T-helper 2 cell (primary cell): ENCODE measurements around the gene CHAC1.
"Not testable (repeated sequence)": the region's sequence is repeated elsewhere in the genome, so short reads cannot be mapped to it uniquely, and the experiment has no call there.

ENCODE experiments used
- DNase-seq, 5 experiments: peaks; one replicate each; pipeline versions ENCODE4 v3.0.0 to v3.0.0-alpha.2; 2012 to 2022

The CHAC1 gene

GRCh38 chr15:40938536-40938870 lies 14.8 kb upstream of the CHAC1 start:
- DNase-seq: no peak

GRCh38 chr15:40940296-40940801 lies 12.9 kb upstream of the CHAC1 start:
- no peak for DNase-seq

- DNase-seq: no peak
Observed at GRCh38 chr15:40941068-40941527, 12.2 kb upstream of the CHAC1 start.

GRCh38 chr15:40941528-40942336 lies 11.5 kb upstream of the CHAC1 start:
- DNase-seq: peak; percentile 41 to 66 (median 57)

GRCh38 chr15:40942337-40942854 lies 10.9 kb upstream of the CHAC1 start:
- DNase-seq: no peak

GRCh38 chr15:40942878-40943277 lies 10.4 kb upstream of the CHAC1 start:
- DNase-seq: no peak

GRCh38 chr15:40943764-40944365 lies 9.4 kb upstream of the CHAC1 start:
- DNase-seq: no peak

GRCh38 chr15:40944510-40945296 lies 8.6 kb upstream of the CHAC1 start:
- DNase-seq: no peak

GRCh38 chr15:40948706-40949473 lies 4.4 kb upstream of the CHAC1 start:
- DNase-seq: no peak

- no peak for DNase-seq
Observed at GRCh38 chr15:40949756-40950207, 3.5 kb upstream of the CHAC1 start.

GRCh38 chr15:40951764-40952163 lies 1.5 kb upstream of the CHAC1 start:
- no peak for DNase-seq

- no peak for DNase-seq
Observed at GRCh38 chr15:40952301-40952900, 870 bp upstream of the CHAC1 start.

GRCh38 chr15:40953713-40954074 lies 423 bp downstream of the CHAC1 start:
- DNase-seq: no peak

- not testable (repeated sequence) for DNase-seq
Observed at GRCh38 chr15:40954158-40954848, 1.0 kb downstream of the CHAC1 start.

- no peak for DNase-seq
Observed at GRCh38 chr15:40955141-40955903, 2.1 kb downstream of the CHAC1 start.

- no peak for DNase-seq
Observed at GRCh38 chr15:40955930-40956540, 2.8 kb downstream of the CHAC1 start.

GRCh38 chr15:40956541-40956982 lies 3.3 kb downstream of the CHAC1 start:
- no peak for DNase-seq

GRCh38 chr15:40957041-40957555 lies 3.8 kb downstream of the CHAC1 start:
- DNase-seq: no peak

GRCh38 chr15:40957581-40958051 lies 4.3 kb downstream of the CHAC1 start:
- no peak for DNase-seq
